Measurements from ENCODE around the gene LINGO3. TPM values are rescaled to one million over a fixed set of nuclear protein-coding genes. Genes with fewer than 3 reads are reported as not detected.
"Not testable (repeated sequence)": the region's sequence is repeated elsewhere in the genome, so short reads cannot be mapped to it uniquely, and the experiment has no call there.

LINGO3 gene
- polyA plus RNA-seq (2012; ENCODE audit: missing spikeins) = 0.11 TPM

DNA sequence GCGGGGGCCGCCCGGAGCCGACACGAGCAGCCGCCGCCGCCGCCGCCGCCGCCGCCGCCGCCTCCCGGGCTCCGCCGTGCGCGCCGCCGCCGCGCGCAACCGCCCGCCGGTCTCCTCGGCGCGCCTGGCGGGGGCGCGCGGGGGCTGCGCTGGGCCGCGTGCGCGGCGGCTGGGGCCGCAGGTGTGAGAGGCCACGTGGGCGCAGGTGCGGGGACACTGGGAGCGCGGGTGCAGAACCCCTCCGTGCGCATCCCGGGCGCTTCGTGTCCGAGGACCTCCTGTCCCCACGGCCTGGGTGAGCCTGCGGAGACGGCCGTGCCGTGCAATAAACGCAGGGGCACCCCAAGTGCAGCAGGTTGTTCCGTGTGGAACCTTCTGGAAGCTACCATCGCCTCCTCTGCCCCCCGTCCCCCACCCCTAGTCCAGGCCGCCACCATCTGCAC lies at the start of gene LINGO3:
LINGO3 (minus strand) TSS at position 41 of the 443 bp plus-strand sequence. CDS start 16,378 bp downstream, outside the sequence.
- DNase-seq (ENCODE audit: insufficient read length) (no peak), FAIRE-seq (no peak)
- no peak for TF ChIP-seq POLR2A (IDR thresholded peaks at IDR 0.05; ENCODE audit: low read depth, low read length)
- TF ChIP-seq POLR2AphosphoS5 (IDR thresholded peaks at IDR 0.05; ENCODE audit: low read depth, low read length) = no peak
- no peak for TF ChIP-seq TAF1 (IDR thresholded peaks at IDR 0.05; ENCODE audit: borderline replicate concordance, low read depth, low read length)

GRCh38 chr19:2356036-2356646 lies 48.2 kb upstream of the LINGO3 start:
- no peak for TF ChIP-seq TAF1 (IDR thresholded peaks at IDR 0.05; ENCODE audit: borderline replicate concordance, low read depth, low read length)
- no peak for TF ChIP-seq POLR2AphosphoS5 (IDR thresholded peaks at IDR 0.05; ENCODE audit: low read depth, low read length)
- no peak for TF ChIP-seq POLR2A (IDR thresholded peaks at IDR 0.05; ENCODE audit: low read depth, low read length)
- FAIRE-seq = no peak
- DNase-seq (ENCODE audit: insufficient read length) = no peak

- DNase-seq (ENCODE audit: insufficient read length) (no peak), FAIRE-seq (no peak)
- TF ChIP-seq POLR2A (IDR thresholded peaks at IDR 0.05; ENCODE audit: low read depth, low read length) = no peak
- TF ChIP-seq TAF1 (IDR thresholded peaks at IDR 0.05; ENCODE audit: borderline replicate concordance, low read depth, low read length) = no peak
- no peak for TF ChIP-seq POLR2AphosphoS5 (IDR thresholded peaks at IDR 0.05; ENCODE audit: low read depth, low read length)
Measured at GRCh38 chr19:2355168-2356035, 47.4 kb upstream of the LINGO3 start.

DNA sequence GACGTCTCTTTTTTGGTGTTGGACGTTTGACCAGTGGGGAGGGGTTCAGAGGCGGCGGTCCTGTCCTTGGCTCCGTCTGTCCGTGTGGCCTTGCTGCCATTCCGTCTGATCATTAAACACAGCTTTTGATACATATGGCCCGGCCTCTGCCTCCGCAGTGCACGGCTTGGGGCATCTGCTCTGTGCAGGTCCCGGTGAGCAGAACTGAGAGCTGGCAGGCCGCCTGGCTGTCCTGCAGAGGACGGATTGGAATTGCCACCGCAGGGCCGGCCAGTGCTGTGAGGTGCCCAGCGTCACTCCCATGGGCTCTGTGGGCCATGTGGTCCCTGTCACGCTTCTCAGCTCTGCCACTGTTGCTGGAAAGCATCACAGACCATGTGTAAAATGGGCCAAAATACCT lies 46.7 kb upstream of the LINGO3 start:
- TF ChIP-seq POLR2AphosphoS5 (IDR thresholded peaks at IDR 0.05; ENCODE audit: low read depth, low read length) = no peak
- TF ChIP-seq POLR2A (IDR thresholded peaks at IDR 0.05; ENCODE audit: low read depth, low read length) = no peak
- TF ChIP-seq TAF1 (IDR thresholded peaks at IDR 0.05; ENCODE audit: borderline replicate concordance, low read depth, low read length) = no peak
- DNase-seq (ENCODE audit: insufficient read length) (no peak), FAIRE-seq (no peak)

DNA sequence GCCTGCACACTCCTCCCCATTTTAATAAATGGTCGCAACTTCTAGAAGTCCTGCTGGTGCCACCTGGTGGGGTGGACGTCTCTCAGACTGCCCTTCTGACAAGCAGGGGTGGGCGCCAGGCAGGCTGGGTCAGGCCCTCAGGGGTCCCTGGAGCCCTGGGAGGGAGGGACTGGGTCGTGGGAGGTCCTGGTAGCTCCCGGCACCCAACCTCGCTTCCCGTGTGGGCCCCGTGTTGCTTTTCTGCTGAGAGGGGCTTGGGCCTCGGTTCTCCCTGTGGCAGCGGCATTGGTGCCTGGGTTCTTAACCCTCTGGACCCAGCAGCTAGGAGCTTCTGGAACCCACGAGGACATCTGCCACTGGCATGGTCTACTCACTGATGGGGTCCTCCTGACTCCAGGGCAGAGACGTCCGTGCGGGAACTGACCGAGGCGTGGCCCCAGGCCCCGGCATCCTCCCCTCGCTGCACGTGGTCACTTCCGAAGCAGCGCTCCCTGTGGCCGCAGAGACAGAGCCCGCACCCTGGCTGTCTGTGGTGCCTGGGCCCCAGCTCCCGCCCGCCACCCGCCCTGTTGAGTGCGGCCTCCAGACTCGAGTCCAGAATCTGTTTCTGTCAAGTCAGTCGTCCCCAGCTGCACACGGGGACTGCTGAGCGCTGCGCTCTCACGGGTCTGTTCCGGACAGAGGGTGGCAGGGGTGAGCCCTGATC lies 46.1 kb upstream of the LINGO3 start:
- no peak for FAIRE-seq
- no peak for DNase-seq (ENCODE audit: insufficient read length)

GRCh38 chr19:2353159-2353886 lies 45.4 kb upstream of the LINGO3 start:
- TF ChIP-seq POLR2AphosphoS5 (IDR thresholded peaks at IDR 0.05; ENCODE audit: low read depth, low read length) (no peak), POLR2A (IDR thresholded peaks at IDR 0.05; ENCODE audit: low read depth, low read length) (no peak), TAF1 (IDR thresholded peaks at IDR 0.05; ENCODE audit: borderline replicate concordance, low read depth, low read length) (no peak)
- FAIRE-seq = no peak
- no peak for DNase-seq (ENCODE audit: insufficient read length)

More for the DNA sequence above, 46.1 kb upstream of the LINGO3 start:
- TF ChIP-seq POLR2AphosphoS5 (IDR thresholded peaks at IDR 0.05; ENCODE audit: low read depth, low read length) = no peak
- no peak for TF ChIP-seq POLR2A (IDR thresholded peaks at IDR 0.05; ENCODE audit: low read depth, low read length)
- TF ChIP-seq TAF1 (IDR thresholded peaks at IDR 0.05; ENCODE audit: borderline replicate concordance, low read depth, low read length) = no peak

DNA sequence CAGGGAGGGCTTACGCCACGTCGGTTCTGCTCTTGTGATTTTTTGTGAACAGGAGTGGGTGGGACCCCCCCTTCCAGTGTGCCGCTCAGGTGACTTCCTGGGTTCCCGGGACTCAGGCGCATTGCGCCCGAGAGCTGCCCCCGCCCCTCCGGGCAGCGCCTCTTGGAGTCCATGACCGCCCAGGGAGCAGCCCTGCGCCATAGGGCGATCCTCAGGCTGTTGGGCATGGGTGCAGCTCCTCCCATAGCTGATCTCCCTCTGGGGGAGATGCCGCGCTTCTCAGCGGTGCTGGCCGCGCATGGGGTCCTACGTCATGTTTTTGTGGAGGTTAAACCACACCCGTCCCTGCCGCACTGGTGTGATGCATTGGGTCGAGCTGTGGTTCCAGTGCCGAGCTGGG lies 44.2 kb upstream of the LINGO3 start:
- no peak for TF ChIP-seq TAF1 (IDR thresholded peaks at IDR 0.05; ENCODE audit: borderline replicate concordance, low read depth, low read length)
- no peak for TF ChIP-seq POLR2A (IDR thresholded peaks at IDR 0.05; ENCODE audit: low read depth, low read length)
- no peak for TF ChIP-seq POLR2AphosphoS5 (IDR thresholded peaks at IDR 0.05; ENCODE audit: low read depth, low read length)
- FAIRE-seq (no peak), DNase-seq (ENCODE audit: insufficient read length) (no peak)

GRCh38 chr19:2351591-2351990 lies 43.6 kb upstream of the LINGO3 start:
- TF ChIP-seq POLR2AphosphoS5 (IDR thresholded peaks at IDR 0.05; ENCODE audit: low read depth, low read length) = no peak
- TF ChIP-seq TAF1 (IDR thresholded peaks at IDR 0.05; ENCODE audit: borderline replicate concordance, low read depth, low read length) = no peak
- no peak for TF ChIP-seq POLR2A (IDR thresholded peaks at IDR 0.05; ENCODE audit: low read depth, low read length)
- FAIRE-seq (no peak), DNase-seq (ENCODE audit: insufficient read length) (no peak)

- no peak for FAIRE-seq
- no peak for DNase-seq (ENCODE audit: insufficient read length)
Measured at GRCh38 chr19:2350656-2351055, 42.7 kb upstream of the LINGO3 start.

GRCh38 chr19:2349818-2350217 lies 41.9 kb upstream of the LINGO3 start:
- not testable (repeated sequence) for DNase-seq (ENCODE audit: insufficient read length); FAIRE-seq

More at GRCh38 chr19:2350656-2351055, 42.7 kb upstream of the LINGO3 start:
- TF ChIP-seq POLR2AphosphoS5 (IDR thresholded peaks at IDR 0.05; ENCODE audit: low read depth, low read length) (no peak), TAF1 (IDR thresholded peaks at IDR 0.05; ENCODE audit: borderline replicate concordance, low read depth, low read length) (no peak), POLR2A (IDR thresholded peaks at IDR 0.05; ENCODE audit: low read depth, low read length) (no peak)

Data from GM12892 (cell line).